NCI-H524 (cell line): Measurements from ENCODE around the gene TNFSF11.
"Not testable (repeated sequence)": the region's sequence is repeated elsewhere in the genome, so short reads cannot be mapped to it uniquely, and the experiment has no call there.

Experiments
- DNase-seq, 2 experiments: peaks; one replicate each; lab custom pipeline; 2025; lab: John Stamatoyannopoulos, UW

The TNFSF11 gene

GRCh38 chr13:42574011-42574410 is at the start of gene TNFSF11:
Gene TNFSF11 (plus strand): TSS chr13:42574152. CDS start chr13:42574304, 152 bp downstream.
- no peak for DNase-seq

- DNase-seq = no peak
Measured at GRCh38 chr13:42524487-42525034, 49.4 kb upstream of the TNFSF11 start.

DNA sequence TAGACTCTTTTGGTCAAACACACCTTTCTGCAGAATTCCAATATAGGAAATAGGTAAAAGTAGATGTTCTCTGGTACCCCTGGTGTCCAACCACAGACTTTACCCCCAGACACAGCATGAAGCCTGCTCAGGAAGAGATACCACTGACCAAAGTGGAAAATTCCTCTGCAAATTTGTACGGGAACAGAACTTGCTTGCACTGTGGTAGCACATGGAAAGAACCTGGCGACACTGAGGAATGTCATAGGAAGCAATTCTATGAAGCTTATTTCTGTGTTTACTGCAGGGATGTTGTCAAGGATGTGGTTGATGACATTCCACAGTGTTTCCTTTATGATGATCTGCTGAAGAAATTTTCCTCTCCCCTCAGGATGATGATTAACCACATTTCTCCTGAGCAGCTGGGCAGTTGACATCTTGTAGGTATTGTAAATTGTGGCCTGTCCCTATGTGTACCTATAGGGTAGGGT is 48.9 kb upstream of the TNFSF11 start:
- DNase-seq = no peak

DNA sequence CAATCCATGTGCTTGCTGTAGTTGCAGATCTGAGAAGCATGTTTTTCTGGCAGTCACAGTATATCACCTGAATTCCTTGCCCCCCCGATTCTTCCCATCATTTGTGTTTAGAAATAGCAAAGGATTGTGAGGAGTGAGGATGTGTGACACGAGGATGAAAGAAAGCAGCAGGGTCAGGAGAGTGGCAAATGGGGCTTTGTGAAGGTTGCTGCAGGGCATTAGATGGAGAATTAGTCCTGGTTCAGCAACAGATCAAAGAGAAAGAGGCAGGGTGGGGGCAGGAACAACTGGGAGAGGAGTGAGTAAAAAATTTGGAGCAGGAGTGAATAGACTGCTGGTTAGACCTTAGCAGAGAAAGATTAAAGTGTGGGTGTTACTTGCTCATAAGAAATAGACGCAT is 47.7 kb upstream of the TNFSF11 start:
- DNase-seq = no peak

- no peak for DNase-seq
Measured at GRCh38 chr13:42526804-42527203, 47.1 kb upstream of the TNFSF11 start.

- no peak for DNase-seq
Measured at GRCh38 chr13:42532561-42533335, 41.2 kb upstream of the TNFSF11 start.

DNA sequence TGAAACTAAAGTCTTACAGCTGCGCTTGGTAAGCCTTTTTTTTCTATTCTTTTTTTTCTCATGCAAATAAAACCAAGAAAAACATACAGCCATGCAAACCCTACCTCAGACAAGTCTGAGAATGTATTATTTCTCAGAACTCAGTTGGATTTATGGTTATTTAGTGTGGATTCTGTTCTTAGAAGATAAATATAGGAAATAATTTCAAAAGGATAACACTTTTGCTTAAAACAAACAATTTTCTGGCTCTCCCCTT is 40.7 kb upstream of the TNFSF11 start:
- DNase-seq = no peak

GRCh38 chr13:42534785-42535184 is 39.2 kb upstream of the TNFSF11 start:
- no peak for DNase-seq

DNA sequence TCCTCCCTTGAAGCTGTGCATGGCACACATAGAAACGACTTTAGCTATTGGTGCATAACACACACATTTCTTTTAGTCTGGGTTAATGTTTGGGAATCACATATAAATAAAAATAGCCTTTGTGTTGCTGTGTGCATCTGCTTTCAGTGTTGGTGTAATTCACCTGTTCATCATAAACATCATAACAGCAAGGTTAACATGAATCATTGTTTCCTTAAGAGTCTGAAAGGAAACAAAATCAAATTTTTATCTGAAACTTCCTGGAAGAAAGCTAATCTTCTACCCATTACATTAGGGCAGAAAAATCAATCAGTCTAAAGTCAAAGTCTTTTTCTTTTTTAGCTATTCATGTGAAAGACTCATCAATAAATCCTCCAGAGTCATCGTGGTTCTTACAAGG is 35.0 kb upstream of the TNFSF11 start:
- DNase-seq = no peak

GRCh38 chr13:42539670-42540069 is 34.3 kb upstream of the TNFSF11 start:
- no peak for DNase-seq

GRCh38 chr13:42543215-42543797 is 30.6 kb upstream of the TNFSF11 start:
- DNase-seq = no peak

DNA sequence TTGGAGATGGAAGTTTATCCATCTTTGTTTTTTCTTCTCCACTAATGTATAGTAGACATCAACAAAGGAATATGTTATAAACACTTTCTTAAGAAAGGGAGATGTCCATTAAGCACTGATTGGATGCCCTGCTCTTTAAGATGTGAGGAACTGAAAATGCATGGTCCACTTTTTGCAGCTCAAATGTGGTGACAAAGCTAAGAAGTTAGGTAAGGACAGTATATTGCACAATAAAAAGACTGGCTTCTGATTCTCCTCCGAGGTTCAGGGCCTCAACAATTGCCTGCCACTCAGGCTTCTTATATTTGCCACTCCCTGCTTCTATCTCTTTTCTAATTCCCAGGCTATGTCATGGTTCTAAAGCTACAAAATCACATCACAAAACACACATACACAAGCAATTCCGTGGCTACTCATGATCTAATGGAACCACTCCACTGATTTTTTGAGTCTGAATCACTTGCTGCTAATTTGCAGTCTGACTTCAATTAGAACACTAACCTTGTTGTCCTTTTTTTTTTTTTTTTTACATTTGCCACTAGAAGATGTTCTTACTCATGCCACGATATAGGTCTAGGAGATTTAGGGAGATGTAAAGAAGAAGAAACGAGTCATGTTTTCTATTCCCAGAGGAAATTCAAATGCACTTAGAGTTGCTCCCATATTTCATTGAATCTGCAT is 29.6 kb upstream of the TNFSF11 start:
- DNase-seq = no peak

- no peak for DNase-seq
Measured at GRCh38 chr13:42545842-42546241, 28.1 kb upstream of the TNFSF11 start.

DNA sequence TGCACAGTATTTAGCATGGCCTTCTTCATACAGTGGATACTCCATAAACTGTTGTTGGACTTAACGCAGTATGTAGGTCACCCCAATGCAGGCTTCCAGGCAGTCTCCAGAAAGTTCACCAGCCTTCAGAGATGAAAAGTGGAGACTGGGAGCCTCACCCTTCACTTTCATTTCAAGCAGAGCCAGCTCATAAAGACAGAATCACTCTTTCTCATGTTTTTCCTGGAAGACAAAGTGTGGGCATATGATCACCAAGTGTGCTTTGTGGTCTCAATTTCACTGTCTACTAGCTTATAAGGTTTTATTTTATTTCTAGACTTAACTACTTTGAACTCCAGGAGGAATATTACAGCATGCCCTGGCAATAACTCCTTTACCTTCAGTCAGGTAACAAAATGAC is 26.3 kb upstream of the TNFSF11 start:
- DNase-seq = no peak

GRCh38 chr13:42548731-42549551 is 25.0 kb upstream of the TNFSF11 start:
- DNase-seq = no peak

- no peak for DNase-seq
Measured at GRCh38 chr13:42549552-42549936, 24.4 kb upstream of the TNFSF11 start.

- DNase-seq = no peak
Measured at GRCh38 chr13:42551611-42552010, 22.3 kb upstream of the TNFSF11 start.

DNA sequence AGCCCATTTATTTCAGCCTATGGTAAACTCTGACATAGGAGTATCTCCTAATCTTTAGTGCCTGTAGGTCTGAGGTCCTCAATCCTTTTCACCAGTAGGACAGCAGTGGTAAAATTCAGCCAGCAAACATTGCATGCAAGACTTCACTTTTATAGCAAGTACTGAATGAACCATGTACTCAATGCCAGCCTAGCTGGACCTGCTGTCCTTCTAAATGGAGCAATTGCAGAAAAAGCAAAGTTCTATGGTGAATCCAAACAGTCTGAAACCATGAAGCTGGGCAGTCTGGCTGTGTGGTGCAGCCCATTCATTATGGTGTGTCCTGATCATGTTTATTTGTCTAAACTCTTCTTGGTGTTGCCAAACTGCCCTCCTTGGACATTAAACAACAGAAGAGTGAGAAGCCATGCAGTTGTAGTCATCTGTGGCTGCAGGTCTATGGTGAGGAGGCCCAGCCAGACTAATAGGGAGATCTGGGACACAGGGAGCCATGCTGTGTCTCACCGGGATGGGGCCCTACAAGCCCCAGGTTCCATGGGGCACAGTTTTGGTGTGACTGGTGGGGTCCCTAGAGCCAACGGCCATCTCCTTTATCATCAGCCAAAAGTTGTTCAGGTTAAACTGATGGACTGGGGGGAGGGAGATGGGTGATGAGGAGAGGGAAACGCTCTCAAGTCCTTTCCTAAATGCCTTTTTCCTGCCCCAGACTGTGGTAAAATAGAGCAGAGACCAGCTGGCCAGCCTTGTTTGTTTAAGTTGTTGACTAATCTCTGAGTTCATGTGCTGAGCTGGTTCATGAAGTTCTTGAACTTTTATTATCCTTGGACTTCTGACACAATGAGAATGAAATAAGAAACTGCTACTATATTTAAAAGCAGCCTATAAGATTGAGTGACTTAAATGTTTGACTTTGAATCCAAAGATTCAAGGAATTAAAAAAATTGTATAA is 20.6 kb upstream of the TNFSF11 start:
- DNase-seq = no peak

GRCh38 chr13:42559057-42559456 is 14.9 kb upstream of the TNFSF11 start:
- no peak for DNase-seq

- DNase-seq = not testable (repeated sequence)
Measured at GRCh38 chr13:42559573-42560218, 14.3 kb upstream of the TNFSF11 start.

DNA sequence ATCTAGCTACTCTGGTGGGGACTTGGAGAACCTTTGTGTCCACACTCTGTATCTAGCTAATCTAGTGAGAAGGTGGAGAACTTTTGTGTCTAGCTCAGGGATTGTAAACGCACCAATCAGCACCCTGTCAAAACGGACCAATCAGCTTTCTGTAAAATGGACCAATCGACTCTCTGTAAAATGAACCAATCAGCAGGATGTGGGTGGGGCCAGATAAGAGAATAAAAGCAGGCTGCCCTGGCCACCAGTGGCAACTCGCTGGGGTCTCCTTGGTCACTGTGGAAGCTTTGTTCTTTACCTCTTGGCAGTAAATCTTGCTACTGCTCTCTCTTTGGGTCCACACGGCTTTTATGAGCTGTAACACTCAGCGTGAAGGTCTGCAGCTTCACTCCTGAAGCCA is 13.6 kb upstream of the TNFSF11 start:
- not testable (repeated sequence) for DNase-seq
